SK-N-SH treated with all-trans-retinoic acid at 6 μM for 48 hours (cell line): ENCODE results near the gene MS4A6A.

Experiments
- ARNTL ChIP-seq: fragments of 450-650 bp; formaldehyde crosslinking; IDR thresholded peaks from 2 replicates; pipeline ENCODE4 v1.5.0; 2020; ENCODE audit warnings: low read depth, mild to moderate bottlenecking, moderate library complexity, borderline replicate concordance
- BACH2 ChIP-seq: fragments of 250-450 bp; sonication (Bioruptor Pico); IDR thresholded peaks from 2 replicates; pipeline ENCODE4 v1.9.0; 2021; ENCODE audit warnings: mild to moderate bottlenecking, borderline replicate concordance
- ESRRG ChIP-seq: fragments of 250-450 bp; sonication (Bioruptor Pico); IDR thresholded peaks from 2 replicates; pipeline ENCODE4 v1.6.1; 2021; ENCODE audit warnings: mild to moderate bottlenecking
- GLIS3 ChIP-seq: fragments of 250-450 bp; sonication (Bioruptor Pico); IDR thresholded peaks from 2 replicates; pipeline ENCODE4 v1.5.0; 2020; ENCODE audit warnings: mild to moderate bottlenecking, moderate library complexity
- SNAI2 ChIP-seq: fragments of 250-450 bp; sonication (Bioruptor Pico); IDR thresholded peaks from 2 replicates; pipeline ENCODE4 v1.5.0; 2020; ENCODE audit warnings: mild to moderate bottlenecking, moderate library complexity
- ZC3H10 ChIP-seq: fragments of 250-450 bp; sonication (Bioruptor Pico); IDR thresholded peaks from 2 replicates; pipeline ENCODE4 v1.5.1; 2021; ENCODE audit warnings: mild to moderate bottlenecking, moderate library complexity
- ZFP3 ChIP-seq: fragments of 250-450 bp; sonication (Bioruptor Pico); IDR thresholded peaks from 2 replicates; pipeline ENCODE4 v1.5.0; 2020; ENCODE audit warnings: mild to moderate bottlenecking, moderate library complexity
- ZFP30 ChIP-seq: fragments of 450-650 bp; formaldehyde crosslinking; IDR thresholded peaks from 2 replicates; pipeline ENCODE4 v1.5.0; 2022; ENCODE audit warnings: mild to moderate bottlenecking, moderate library complexity
- ZNF565 ChIP-seq: fragments of 450-650 bp; formaldehyde crosslinking; conservative IDR thresholded peaks from 2 replicates; pipeline ENCODE4 v1.5.0; 2020; ENCODE audit warnings: low read depth, mild to moderate bottlenecking, moderate library complexity
- ZNF8 ChIP-seq: fragments of 450-650 bp; formaldehyde crosslinking; IDR thresholded peaks from 2 replicates; pipeline ENCODE4 v1.5.0; 2020; ENCODE audit warnings: mild to moderate bottlenecking, moderate library complexity
- TF ChIP-seq, protein P1 (sequence below): fragments of 250-450 bp; sonication (Bioruptor Pico); IDR thresholded peaks from 2 replicates; pipeline ENCODE4 v1.8.0; 2020; ENCODE audit warnings: mild to moderate bottlenecking, moderate library complexity, borderline replicate concordance
- TF ChIP-seq, protein P2 (sequence below): fragments of 250-450 bp; sonication (Bioruptor Pico); IDR thresholded peaks from 2 replicates; pipeline ENCODE4 v1.5.1; 2020; ENCODE audit warnings: low read depth, mild to moderate bottlenecking, moderate library complexity
- TF ChIP-seq, protein P3 (sequence below): fragments of 250-450 bp; sonication (Bioruptor Pico); IDR thresholded peaks from 2 replicates; pipeline ENCODE4 v1.8.0; 2021; ENCODE audit warnings: low read depth, mild to moderate bottlenecking, moderate library complexity, borderline replicate concordance

DNA sequence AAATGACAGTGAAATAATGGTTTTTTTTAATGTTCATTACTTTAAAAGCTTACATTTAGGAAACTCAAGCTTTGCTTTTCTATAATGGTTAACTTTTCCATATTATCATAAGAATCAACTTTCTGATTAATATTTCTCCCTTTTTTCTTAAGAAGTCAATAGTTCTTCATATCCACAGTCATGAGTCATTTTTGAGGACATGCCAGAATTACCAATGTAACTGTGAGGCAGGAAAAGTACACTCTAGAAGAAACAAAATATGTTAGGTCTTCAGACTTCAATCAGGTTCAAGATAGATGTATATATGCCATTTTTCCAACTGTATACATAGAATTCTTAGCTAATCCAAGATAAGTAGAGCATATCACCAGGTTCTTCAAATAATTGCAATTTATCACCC is 10.9 kb downstream of the MS4A6A start:
- TF ChIP-seq ZFP3 (CRISPR knock-in tag) (no peak), BACH2 (no peak), ZFP30 (no peak), ESRRG (CRISPR knock-in tag) (no peak), ZNF565 (CRISPR knock-in tag) (no peak), GLIS3 (CRISPR knock-in tag) (no peak), ZC3H10 (no peak), ARNTL (CRISPR knock-in tag) (no peak), SNAI2 (no peak), ZNF8 (CRISPR knock-in tag) (no peak)
- TF ChIP-seq, protein P1, sequence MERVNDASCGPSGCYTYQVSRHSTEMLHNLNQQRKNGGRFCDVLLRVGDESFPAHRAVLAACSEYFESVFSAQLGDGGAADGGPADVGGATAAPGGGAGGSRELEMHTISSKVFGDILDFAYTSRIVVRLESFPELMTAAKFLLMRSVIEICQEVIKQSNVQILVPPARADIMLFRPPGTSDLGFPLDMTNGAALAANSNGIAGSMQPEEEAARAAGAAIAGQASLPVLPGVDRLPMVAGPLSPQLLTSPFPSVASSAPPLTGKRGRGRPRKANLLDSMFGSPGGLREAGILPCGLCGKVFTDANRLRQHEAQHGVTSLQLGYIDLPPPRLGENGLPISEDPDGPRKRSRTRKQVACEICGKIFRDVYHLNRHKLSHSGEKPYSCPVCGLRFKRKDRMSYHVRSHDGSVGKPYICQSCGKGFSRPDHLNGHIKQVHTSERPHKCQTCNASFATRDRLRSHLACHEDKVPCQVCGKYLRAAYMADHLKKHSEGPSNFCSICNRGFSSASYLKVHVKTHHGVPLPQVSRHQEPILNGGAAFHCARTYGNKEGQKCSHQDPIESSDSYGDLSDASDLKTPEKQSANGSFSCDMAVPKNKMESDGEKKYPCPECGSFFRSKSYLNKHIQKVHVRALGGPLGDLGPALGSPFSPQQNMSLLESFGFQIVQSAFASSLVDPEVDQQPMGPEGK (CRISPR knock-in tag), result no peak
- TF ChIP-seq, protein P2, sequence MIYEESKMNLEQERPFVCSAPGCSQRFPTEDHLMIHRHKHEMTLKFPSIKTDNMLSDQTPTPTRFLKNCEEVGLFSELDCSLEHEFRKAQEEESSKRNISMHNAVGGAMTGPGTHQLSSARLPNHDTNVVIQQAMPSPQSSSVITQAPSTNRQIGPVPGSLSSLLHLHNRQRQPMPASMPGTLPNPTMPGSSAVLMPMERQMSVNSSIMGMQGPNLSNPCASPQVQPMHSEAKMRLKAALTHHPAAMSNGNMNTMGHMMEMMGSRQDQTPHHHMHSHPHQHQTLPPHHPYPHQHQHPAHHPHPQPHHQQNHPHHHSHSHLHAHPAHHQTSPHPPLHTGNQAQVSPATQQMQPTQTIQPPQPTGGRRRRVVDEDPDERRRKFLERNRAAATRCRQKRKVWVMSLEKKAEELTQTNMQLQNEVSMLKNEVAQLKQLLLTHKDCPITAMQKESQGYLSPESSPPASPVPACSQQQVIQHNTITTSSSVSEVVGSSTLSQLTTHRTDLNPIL (CRISPR knock-in tag), result no peak
- TF ChIP-seq, protein P3, sequence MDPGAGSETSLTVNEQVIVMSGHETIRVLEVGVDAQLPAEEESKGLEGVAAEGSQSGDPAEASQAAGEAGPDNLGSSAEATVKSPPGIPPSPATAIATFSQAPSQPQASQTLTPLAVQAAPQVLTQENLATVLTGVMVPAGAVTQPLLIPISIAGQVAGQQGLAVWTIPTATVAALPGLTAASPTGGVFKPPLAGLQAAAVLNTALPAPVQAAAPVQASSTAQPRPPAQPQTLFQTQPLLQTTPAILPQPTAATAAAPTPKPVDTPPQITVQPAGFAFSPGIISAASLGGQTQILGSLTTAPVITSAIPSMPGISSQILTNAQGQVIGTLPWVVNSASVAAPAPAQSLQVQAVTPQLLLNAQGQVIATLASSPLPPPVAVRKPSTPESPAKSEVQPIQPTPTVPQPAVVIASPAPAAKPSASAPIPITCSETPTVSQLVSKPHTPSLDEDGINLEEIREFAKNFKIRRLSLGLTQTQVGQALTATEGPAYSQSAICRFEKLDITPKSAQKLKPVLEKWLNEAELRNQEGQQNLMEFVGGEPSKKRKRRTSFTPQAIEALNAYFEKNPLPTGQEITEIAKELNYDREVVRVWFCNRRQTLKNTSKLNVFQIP, result no peak
